CD4-positive, alpha-beta T cell treated with Interleukin-1 beta for 1 hour (primary cell): ENCODE results near the gene DNAJB6.
A peak's percentile ranks its signal among the peaks of the same experiment; 100 is the strongest.

Source experiments
- DNase-seq, 2 donors: peaks; one replicate each; pipeline ENCODE4 v3.0.0-alpha.2; 2020 to 2022

The DNAJB6 gene

DNA sequence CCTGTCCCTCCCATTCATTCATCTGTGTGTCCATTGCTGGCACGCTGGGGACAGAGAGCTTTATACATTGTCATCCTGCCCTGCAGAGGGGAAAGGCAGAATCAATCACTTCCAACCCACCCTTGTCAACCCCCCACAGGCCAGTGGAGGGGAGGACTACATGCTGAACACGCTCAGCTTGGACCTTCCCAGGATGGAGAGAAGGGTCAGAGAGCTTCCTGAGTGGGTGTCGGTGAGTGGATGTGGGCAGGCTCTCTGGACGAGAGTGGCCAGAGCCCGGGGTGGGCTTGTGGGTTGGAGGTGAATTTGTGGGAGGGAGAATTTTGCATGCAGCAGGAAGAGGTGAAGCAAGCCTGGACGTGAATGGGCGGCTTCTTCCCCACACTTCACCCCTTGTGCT, 93.9 kb downstream of the DNAJB6 start:
- no peak for DNase-seq

DNA sequence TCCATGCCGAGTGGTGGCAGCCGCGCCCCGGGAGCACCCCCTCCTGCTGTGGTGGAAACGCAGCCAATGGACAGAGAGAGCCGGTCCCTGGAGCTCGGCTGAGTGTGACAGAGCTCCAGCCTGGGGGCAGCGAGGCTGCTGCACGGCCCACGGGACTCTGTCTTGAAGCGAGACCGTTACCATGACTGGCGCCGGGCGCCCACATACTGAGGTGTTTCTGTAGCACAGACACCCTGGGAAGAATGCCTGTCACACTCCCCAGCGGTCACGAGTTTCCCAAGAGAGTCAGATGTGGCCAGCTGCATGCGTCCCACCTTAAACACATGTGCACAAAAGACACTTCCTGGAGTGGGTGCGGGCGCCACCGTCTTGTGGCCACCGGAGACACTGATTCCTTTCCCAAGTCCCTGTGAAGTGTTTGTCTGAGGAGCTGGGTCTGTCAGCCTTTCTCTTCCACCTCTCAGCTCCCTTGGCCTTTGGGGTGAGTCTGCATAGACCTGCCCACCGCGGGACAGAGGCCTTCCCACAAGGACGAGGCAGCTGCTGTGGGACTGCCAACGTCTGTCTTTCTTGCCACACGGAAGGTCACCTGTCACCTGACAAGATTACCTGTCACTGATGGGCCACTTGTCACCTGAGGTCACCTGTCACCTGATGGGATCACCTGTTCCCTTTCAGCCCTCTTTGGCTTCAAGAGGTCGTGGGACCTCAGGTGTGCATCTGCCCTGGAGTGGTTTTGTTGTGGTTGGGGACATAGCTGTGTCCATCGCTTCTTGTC, 94.6 kb downstream of the DNAJB6 start:
- DNase-seq, result no peak

DNA sequence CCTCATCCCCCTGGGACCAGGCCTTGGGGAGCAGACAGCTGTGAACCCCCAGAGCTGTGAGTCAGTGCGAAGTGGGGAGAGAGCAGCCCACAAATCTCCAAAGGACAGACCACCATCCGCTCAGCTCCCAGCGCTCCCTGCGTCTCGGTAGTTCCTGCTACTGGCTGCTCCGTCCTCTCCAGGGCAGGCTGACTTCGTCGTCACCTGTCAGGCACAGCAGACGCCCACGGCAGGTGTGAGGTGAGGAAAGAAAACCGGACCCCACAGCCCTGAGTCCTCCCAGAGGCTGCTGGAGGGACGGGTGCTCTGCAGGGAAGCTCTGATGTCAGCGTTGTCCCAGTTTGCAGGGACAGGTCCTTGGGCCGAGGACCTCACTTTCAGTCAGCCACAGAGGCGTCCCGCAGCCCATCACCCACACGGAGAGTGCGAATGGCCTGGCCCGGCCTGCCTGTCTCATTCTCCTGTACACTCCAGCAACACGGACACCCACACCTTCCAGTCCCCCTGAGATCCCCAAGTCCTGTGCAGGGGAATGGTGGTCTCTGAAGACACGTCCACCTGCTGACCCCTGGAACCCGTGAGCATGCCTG, 95.2 kb downstream of the DNAJB6 start:
- no peak for DNase-seq

DNA sequence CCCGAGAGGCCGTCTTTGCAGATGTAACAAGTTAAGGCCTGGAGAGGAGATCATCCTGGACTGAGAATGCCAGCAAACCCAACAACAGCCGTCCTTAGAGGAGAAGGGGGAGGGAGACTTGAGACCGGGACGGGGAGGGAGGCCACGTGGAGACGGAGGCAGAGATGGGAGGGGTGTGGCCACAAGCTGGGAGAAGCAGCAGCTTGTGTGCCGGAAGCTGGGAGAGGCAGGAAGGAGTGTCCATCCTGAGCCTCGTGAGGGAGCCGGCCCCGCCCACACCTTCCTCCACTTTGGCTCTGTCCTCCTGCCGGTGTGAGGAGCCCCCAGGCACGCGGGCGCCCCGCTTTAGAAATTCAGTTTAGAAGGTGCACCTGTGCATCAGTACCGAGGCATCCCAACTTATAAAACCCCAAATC, 95.7 kb downstream of the DNAJB6 start:
- no peak for DNase-seq

DNA sequence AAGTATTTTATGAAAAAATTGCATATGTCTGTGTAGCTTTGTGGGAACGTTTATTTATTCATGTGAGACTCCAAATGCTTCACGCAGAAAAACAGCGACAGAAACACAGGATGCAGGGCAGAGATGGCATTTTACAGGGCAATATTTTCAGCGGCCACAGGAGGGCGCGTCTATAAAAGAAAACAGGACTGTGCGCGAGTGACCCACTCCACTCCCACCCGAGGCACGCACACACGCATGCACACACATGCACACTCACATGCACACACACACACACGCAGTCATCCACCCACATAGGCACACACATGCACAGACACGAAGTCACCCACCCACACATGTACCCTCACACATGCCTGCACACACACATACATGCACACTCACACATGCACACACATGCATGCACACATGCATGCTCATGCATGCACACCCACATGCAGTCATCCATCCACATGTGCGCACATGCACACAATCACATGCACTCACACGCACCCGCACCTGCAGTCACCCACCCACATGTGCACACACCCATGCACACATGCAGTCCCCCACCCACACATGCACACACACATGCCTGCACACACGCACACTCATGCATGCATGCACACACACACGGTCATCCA, 96.3 kb downstream of the DNAJB6 start:
- DNase-seq, result peak; percentile 41 to 57

DNA sequence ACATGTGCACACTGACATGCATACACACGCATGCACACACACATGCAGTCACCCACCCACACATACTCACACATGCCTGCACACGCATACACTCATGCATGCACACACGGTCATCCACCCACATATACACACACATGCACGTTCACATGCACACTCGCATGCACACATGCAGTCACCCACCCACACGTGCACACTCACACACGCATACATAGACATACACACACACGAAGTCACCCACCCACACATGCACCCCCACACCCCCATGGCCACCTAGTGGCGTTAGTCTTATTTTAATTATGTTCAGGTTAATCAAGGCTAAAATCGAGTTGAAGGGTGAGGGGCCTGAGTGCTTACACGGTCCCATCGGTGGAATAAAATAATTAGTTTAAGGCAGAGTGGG, 96.8 kb downstream of the DNAJB6 start:
- no peak for DNase-seq

DNA sequence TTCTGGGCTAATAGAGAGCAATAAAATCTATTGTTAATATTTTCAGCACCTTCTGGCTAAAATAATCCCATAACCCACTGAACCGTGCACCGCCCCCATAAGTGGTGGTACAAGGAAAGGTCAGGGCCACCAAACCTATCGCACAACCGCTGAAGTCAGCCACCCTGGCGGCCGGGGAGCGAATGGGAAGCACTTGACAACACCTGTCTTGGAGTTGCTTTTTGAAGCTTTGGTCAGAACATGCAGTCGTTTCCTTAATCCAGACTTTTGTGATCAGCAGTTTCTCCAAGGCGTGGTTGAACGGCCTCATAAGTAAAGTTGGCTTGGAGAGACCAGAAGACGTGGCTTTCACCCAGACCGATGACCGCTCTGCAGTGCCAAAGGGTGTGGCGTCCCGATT, 97.4 kb downstream of the DNAJB6 start:
- DNase-seq, result no peak

DNA sequence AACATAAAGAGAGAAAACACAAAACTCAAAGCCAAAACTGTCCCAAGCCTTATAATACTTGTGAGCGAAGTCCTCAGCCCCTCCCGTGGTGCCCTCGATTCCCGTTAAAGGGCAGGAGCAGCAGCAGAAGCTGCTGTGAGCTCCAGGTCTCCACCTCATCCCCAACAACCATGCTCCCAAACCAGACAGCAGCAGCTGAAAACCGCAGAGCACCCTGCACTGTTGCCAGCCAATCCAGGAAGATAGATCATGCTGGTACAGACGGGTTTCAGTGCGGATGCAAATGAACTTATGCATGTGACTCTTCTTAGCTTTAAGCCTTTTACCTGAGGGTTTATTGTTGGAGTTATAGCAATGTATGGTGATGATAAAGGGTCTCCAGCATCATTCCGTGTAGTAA, 97.9 kb downstream of the DNAJB6 start:
- no peak for DNase-seq

DNA sequence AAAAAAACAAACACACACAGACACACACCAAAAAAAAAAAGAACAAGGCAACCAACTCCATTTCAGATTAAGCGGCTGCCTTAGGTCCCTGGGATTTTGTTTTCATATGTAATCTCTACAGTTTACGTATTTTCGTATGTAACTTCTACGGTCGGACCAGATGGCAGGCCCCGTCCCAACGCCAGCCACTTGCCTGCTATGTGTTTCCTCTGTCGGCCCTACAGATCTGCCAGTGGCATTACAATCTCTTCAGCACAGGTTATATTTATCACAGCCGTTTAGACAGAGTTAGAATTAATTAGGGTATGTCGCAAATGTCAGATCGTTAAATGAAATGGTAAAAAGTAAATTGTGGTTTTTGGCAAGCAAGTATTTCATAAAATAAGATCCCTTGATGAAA, 99.3 kb downstream of the DNAJB6 start:
- no peak for DNase-seq

DNA sequence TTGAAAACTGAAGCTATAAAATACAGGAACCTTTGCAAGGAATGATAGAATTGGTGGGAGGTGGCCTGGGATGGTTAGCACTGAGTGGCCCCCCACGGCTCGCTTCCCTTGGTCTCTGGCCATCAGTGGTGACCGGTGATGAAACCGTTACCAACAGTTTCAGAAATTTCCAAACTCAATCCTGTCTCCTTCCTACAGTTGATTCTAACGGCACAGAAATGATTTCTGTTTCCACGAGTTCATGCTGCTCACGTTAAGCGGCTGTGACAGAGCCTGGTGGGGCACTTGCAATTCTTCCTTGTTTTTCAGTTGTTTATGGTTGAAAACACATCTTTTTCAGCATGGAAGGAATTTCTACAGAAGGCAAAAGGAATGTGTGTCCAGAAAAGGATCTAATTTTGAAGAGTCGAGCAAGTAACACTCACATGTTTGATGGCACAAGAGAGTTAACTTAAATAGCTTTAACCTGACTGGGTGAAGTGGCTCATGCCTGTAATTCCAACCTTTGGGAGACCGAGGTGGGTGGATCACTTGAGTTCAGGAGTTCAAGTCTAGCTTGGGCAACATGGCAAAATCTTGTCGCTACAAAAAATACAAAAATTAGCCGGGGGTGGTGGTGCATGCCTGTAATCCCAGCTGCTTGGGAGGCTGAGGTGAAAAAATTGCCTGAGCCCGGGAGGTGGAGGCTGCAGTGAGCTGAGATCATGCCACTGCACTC, 100.1 kb downstream of the DNAJB6 start:
- DNase-seq, result no peak

DNA sequence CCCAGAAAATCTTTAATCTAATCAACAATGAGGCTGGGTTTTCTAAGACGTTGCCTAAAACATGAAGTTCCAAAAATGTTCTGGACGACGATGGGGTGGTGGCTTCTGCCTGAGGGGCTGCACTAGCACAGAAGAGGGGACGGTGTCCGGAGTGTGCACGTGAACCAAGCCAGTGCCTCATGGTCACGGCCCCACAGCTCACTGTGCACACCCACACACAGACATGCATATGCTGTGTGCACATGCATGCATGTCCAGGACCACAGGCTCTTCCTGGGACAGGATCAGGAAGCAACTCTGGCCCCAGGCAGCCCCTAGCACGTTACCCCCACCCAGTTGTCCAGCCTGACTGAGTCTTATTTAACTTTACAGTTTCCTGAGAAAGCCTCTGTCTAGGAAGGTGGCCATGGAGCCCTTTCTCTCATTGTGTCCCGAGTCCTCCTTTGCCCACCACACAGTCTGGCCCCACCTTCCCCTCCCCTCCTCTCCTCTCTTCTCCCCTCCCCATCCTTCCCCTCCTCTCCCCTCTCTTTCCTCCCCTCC, 100.8 kb downstream of the DNAJB6 start:
- no peak for DNase-seq

DNA sequence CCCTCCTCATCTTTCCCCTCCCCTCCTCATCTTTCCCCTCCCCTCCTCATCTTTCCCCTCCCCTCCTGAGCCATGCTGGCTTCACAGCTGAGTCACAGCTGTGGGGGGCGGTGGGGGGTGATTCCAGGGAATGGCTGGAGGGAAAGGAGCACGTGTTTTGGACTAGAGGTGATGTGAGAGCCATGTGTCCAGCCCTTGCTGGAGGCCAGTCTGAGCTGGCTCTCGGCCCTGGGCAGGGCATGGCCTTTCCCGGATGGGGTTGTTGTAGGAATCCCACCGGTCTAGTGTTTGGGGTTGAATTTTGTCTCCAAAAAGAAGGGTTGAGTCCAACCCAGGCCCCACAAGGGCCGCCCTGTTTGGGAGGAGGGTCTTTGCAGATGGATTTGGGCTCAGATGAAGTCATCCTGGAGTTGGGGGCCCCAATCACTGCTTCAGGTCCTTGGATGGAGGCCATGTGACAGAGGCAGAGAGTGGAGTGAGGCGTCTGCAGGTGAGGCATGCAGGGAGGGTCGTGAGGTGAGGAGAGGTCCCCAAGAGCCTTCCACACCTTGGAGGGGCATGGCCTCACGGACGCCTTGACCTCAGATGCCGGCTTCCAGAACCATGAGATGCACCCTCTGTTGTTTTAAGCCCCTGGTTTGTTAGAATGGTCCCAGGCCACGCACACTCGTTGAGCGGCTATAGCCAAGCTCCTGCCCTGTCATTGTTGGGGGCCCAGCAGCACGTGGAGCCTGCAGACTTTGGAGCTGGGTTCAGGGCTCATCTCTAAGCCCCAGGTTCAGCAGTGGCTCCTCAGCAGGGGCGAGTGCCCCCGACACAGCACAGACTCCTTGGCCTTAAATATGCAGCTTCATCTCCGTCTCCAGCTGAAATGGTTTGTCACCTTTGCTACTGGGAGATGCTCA, 101.6 kb downstream of the DNAJB6 start:
- no peak for DNase-seq

DNA sequence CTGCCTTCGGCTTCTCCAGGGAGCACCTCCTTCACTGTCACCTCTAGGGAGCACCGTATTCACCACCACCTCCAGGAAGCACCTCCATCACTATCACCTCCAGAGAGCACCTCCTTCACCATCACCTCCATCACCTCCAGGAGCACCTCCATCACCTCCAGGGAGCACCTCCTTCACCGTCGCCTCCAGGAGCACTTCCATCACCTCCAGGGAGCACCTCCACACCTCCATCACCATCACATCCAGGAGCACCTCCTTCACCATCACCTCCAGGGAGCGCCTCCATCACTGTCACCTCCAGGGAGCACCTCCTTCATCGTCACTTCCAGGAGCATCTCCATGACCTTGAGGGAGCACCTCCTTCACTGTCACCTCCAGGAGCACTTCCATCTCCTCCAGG, 102.3 kb downstream of the DNAJB6 start:
- DNase-seq, result no peak

DNA sequence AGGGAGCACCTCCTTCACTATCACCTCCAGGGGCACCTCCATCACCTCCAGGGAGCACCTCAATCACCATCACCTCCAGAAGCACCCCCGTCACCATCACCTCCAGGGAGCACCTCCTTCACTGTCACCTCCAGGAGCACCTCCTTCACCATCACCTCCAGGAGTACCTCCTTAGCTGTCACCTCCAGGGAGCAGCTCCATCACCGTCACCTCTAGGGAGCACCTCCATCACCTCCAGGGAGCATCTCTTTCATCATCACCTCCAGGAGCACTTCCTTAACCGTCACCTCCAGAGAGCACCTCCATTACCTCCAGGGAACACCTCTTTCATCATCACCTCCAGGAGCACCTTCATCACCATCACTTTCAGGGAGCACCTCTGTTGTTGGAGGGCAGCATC, 103.0 kb downstream of the DNAJB6 start:
- no peak for DNase-seq

DNA sequence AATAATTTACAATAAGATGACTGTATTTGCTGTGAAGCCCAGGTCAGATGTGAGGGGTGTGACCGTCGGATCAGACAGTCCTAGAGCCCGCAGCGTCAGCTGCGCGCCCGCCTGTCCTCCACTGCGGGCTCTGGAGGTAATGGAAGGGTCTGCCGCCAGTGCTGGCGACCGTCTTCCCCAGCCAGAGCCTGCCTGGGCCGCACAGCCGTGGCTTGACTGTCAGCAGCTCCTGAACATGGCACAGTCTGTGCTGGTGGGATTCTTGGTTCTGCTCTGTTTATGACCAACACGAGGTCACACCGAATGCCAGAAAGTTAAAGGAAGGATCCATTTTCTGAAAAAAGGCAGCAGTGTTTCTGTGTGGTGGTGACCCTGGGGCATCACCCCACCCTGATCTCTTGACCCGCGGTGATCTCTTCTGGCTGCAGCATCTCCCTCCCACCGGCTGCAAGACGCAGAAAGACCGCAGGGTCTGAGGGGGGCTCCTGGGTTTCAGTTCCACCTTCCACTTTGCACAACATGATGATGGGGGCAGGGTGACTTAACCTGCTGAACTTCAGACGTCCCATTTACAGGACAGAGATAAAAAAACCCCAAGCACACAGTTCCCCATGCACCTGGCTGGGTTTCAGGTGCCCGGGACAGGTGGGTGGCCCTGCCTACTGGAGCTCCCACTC, 103.7 kb downstream of the DNAJB6 start:
- no peak for DNase-seq

DNA sequence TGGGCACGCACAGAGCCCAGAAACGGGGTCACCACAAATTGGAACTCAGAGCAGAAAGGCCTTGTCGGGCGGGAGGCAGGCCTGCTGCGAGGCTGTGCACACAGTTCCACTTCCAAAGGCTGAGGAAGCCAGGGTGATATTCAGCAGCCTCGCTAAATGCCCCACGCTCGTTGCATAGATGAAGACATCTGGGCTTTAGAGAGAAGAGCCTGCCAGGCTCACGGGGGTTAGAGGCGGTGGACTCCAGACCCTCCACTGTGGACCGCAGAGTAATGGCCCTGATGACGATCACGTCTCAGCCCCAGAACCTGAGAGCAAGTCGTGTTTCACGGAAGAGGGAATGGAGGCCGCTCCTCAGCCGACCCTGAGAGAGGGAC, 104.2 kb downstream of the DNAJB6 start:
- DNase-seq, result no peak

DNA sequence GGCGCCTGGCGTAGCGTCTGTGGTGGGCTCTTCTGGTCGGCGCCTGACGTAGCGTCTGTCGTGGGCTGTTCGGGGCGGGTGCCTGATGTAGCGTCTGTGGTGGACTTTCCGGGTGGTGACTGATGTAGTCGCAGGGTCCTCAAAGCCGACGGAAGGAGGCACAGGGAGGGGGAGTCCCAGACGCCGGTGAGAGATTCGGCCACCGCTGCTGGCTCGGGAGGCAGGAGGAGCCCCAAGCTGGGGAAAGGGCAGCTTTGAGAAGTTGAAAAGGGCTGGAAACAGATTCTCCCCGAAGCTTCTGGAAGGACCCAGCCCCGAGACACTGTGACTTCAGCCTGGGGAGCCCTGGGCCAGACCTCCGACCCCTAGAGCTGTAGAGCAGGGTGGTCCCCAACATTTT, 105.7 kb downstream of the DNAJB6 start:
- no peak for DNase-seq

DNA sequence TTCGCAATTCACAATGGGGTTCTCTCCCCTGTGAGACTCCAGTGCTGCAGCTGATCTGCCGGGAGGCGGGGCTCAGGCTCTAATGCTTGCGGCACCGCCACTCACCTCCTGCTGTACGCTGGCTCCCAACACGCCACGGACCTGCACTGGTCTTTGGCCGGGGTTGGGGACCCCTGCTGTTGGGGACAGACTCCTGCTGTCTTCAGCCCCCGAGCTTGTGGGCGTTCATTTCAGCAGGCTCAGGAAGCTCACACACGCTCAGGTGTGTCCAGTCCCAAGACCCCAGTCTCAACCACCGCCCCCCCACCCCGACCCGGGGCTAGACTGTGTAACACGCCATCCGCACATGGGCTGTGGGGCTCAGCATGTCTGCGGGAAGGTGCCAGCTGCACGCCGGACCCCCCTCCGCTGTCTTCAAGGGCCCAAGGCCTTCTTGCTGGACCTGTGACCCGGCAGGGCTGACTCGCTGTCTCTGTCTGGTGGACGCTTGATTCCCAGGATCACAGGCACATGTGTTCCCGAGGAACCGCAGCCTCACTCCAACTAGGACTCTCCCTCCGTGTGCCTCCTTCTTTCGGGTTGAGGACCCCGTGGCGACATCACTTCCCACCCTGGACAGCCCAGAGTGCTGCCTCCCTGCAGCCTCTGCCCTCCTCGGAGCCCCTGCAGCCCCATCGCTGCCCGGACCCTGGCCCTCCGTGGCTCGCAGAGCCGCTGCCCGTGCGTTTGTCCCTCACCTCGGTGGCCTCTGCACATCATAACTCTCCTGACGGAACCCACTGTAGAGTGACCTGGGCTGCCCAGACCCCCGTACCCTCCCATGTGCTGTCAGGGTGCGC, 106.4 kb downstream of the DNAJB6 start:
- DNase-seq, result no peak

DNA sequence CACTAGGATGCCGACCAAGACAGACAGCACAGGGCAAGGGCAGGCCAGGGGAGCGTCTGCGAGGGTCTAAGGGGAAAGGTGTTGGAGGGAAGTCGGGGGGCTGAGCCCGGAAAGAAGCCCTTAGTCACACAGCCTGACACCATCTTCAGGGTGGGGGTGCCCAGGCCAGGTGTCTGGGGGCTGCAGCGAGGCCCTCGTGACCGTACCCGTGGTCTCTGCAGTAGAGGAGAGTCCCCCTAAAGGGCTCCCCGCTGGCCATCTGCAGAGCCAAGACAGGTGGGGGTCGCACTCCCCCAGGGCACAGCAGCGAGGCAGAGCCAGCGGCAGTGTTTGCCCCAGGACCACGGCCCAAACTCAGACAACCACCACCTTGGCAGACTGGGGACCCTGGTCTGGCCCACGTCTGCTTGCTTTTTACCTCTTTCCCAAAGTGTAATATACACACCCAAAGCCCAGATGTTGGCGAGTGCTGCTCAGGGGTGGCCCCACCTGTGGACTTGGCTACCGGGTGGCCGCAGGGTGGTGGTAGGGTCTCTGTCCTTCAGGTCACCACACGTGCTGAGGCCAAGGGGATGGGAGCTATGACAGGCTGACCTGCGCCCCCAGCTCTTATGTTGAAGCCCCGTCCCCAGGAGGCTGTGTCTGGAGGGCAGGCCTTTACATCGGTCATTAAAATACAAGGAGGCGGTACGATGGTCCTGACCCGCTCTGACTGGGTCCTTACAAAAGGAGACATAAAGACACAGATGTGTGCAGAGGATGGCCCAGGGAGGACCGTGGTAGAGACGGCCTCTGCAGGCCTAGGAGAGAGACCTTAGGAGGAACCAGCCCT, 107.4 kb downstream of the DNAJB6 start:
- no peak for DNase-seq

DNA sequence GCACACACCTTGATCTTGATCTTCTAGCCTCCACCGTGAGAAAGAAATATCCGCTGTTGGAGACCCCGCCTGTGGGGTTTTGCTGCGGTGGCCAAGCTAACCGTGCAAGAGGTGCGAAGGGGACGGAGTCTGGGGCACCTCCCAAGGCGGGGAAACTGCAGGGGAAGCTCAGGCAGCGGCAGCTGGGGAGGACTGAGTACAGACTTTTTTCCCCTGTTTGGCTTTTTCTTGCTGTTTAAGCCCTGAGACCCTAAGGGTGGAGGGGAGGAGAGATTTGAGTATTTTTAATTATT, 108.0 kb downstream of the DNAJB6 start:
- DNase-seq, result no peak
